A549 (cell line): ENCODE measurements around the gene ARPP21. TPM values are rescaled to one million over a fixed set of nuclear protein-coding genes. Genes with fewer than 3 reads are reported as not detected.

ENCODE experiments used
- ATAC-seq, 2 experiments: fragments of 200-7000 bp in 1 of 2; fragments of >200 bp in 1 of 2; cut with Nextera tagmentation in 1 of 2; cut with Tn5 transposase in 1 of 2; 3 replicates each; pipeline versions ENCODE4 v1.8.0 to v1.9.1; 2018 to 2020; ENCODE audit warnings: mild to moderate bottlenecking in 1 of 2, moderate library complexity in 1 of 2
- CTCF ChIA-PET: fragments of 300-600 bp; sonication (Branson Sonifier 250); formaldehyde crosslinking; extraction: SDS; loops from one replicate; lab custom pipeline; 2021; ENCODE audit warnings: antibody characterized with exemption, inconsistent platforms; lab: Yijun Ruan, JAX
- POLR2A ChIA-PET: fragments of 350-600 bp; formaldehyde crosslinking; extraction: SDS; loops from one replicate; lab custom pipeline; 2021; ENCODE audit warnings: antibody characterized with exemption, inconsistent platforms; lab: Yijun Ruan, JAX
- DNase-seq, 2 experiments: peaks; one replicate each; pipeline versions ENCODE4 v3.0.0 to v3.0.0-alpha.2; 2011 to 2016; ENCODE audit warnings: low read depth in 1 of 2, low spot score in 1 of 2
- FAIRE-seq: peaks from 2 replicates; lab custom pipeline; 2011; peaks lifted over from hg19 to GRCh38; lab: Jason Lieb, UNC
- H3K27ac ChIP-seq, 2 experiments: fragments of >200 bp; sonication (Bioruptor Twin); formaldehyde crosslinking; 3 replicates each; pipeline ENCODE4 v1.5.1; 2016 to 2017
- H3K4me1 ChIP-seq: fragments of >200 bp; sonication (Bioruptor Twin); formaldehyde crosslinking; 3 replicates; pipeline ENCODE4 v1.6.1; 2016
- H3K4me2 ChIP-seq: fragments of >200 bp; sonication (Bioruptor Twin); formaldehyde crosslinking; 3 replicates; pipeline ENCODE4 v1.6.1; 2016
- H3K4me3 ChIP-seq: fragments of >200 bp; sonication (Bioruptor Twin); formaldehyde crosslinking; 3 replicates; pipeline ENCODE4 v1.5.1; 2016
- H3K9me3 ChIP-seq: fragments of >200 bp; sonication (Bioruptor Twin); formaldehyde crosslinking; 3 replicates; pipeline ENCODE4 v1.6.1; 2016
- ATOH8 ChIP-seq: fragments of 250-450 bp; sonication (Bioruptor Pico); IDR thresholded peaks from 2 replicates; pipeline ENCODE4 v1.5.0; 2020; ENCODE audit warnings: low read depth, mild to moderate bottlenecking, moderate library complexity
- EHMT2 ChIP-seq: fragments of 200-600 bp; sonication (generic); IDR thresholded peaks from 2 replicates; pipeline ENCODE4 v1.6.1; 2016; ENCODE audit warnings: antibody characterized with exemption, low read depth, mild to moderate bottlenecking, moderate library complexity
- EP300 ChIP-seq, 2 experiments: fragments of >200 bp; sonication (Bioruptor Twin); formaldehyde crosslinking; IDR thresholded peaks; 2 replicates in 1 of 2; 3 replicates in 1 of 2; pipeline ENCODE4 v1.6.1; 2016 to 2017
- ESRRA ChIP-seq: fragments of 150-350 bp; IDR thresholded peaks from 2 replicates; pipeline ENCODE4 v1.6.1; 2014; ENCODE audit warnings: mild to moderate bottlenecking, low read length, borderline replicate concordance
- HEYL ChIP-seq: fragments of 250-450 bp; sonication (Bioruptor Pico); IDR thresholded peaks from 2 replicates; pipeline ENCODE4 v1.8.0; 2021; ENCODE audit warnings: mild to moderate bottlenecking, moderate library complexity
- HOXB5 ChIP-seq: fragments of 250-450 bp; sonication (Bioruptor Pico); IDR thresholded peaks from 2 replicates; pipeline ENCODE4 v1.5.0; 2020; ENCODE audit warnings: mild to moderate bottlenecking, moderate library complexity
- JUN ChIP-seq, 2 experiments: fragments of >200 bp; sonication (Bioruptor Twin); formaldehyde crosslinking; IDR thresholded peaks; 2 replicates in 1 of 2; 3 replicates in 1 of 2; pipeline ENCODE4 v1.6.1; 2016 to 2017
- KDM5A ChIP-seq: fragments of 200-600 bp; sonication (generic); IDR thresholded peaks from 2 replicates; pipeline ENCODE4 v1.6.1; 2016; ENCODE audit warnings: antibody characterized with exemption, mild to moderate bottlenecking
- NPAS2 ChIP-seq: fragments of 250-450 bp; sonication (Bioruptor Pico); IDR thresholded peaks from 2 replicates; pipeline ENCODE4 v1.8.0; 2022; ENCODE audit warnings: mild to moderate bottlenecking, moderate library complexity, borderline replicate concordance
- NR3C1 ChIP-seq: fragments of >200 bp; sonication (Bioruptor Twin); formaldehyde crosslinking; IDR thresholded peaks from 3 replicates; pipeline ENCODE4 v1.6.1; 2017
- RFX5 ChIP-seq: fragments of 450-650 bp; IDR thresholded peaks from 2 replicates; pipeline ENCODE4 v1.7.1; 2014; ENCODE audit warnings: antibody characterized with exemption, mild to moderate bottlenecking, moderate library complexity
- ZC3H11A ChIP-seq: fragments of 450-650 bp; IDR thresholded peaks from 2 replicates; pipeline ENCODE4 v1.6.1; 2014; ENCODE audit warnings: antibody characterized with exemption, mild to moderate bottlenecking
- WGBS: methylation state at CpG from one replicate; pipeline ENCODE4 v1.1.6; 2017; ENCODE audit errors: missing lambda C conversion rate; 5-methylcytosine and 5-hydroxymethylcytosine counted together
- polyA plus RNA-seq, 4 experiments: library from polyadenylated mRNA; depleted of rRNA in 3 of 4; stranded (reverse); fragments of >200 nt; fragmentation: RNase III in 1 of 4; extraction: RNeasy Plus Mini Kit Qiagen cat#74134 plus additional on column Dnase treatment in 1 of 4; gene quantifications; 2 replicates in 3 of 4; 3 replicates in 1 of 4; pipeline ENCODE4 v1.2.3, GENCODE V29; 2011 to 2017
- TF ChIP-seq, protein P1 (sequence below): IDR thresholded peaks from 2 replicates; pipeline ENCODE4 v1.6.1; 2012
- TF ChIP-seq, protein P2 (sequence below): fragments of >200 bp; sonication (Bioruptor Twin); formaldehyde crosslinking; IDR thresholded peaks from 3 replicates; pipeline ENCODE4 v1.5.1; 2016
- TF ChIP-seq, protein P3 (sequence below): fragments of 450-650 bp; IDR thresholded peaks from 2 replicates; pipeline ENCODE4 v1.6.1; 2014; ENCODE audit warnings: antibody characterized with exemption

The ARPP21 gene
- polyA plus RNA-seq, 2 of the 4 experiments (the other 2 are of a cell fraction): 0.03 TPM; not detected in 1

GRCh38 chr3:35760146-35760545 is 120.8 kb downstream of the ARPP21 start (continued):
- TF ChIP-seq, protein P1, sequence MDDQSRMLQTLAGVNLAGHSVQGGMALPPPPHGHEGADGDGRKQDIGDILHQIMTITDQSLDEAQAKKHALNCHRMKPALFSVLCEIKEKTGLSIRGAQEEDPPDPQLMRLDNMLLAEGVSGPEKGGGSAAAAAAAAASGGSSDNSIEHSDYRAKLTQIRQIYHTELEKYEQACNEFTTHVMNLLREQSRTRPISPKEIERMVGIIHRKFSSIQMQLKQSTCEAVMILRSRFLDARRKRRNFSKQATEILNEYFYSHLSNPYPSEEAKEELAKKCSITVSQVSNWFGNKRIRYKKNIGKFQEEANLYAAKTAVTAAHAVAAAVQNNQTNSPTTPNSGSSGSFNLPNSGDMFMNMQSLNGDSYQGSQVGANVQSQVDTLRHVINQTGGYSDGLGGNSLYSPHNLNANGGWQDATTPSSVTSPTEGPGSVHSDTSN: no peak
- TF ChIP-seq, protein P2, sequence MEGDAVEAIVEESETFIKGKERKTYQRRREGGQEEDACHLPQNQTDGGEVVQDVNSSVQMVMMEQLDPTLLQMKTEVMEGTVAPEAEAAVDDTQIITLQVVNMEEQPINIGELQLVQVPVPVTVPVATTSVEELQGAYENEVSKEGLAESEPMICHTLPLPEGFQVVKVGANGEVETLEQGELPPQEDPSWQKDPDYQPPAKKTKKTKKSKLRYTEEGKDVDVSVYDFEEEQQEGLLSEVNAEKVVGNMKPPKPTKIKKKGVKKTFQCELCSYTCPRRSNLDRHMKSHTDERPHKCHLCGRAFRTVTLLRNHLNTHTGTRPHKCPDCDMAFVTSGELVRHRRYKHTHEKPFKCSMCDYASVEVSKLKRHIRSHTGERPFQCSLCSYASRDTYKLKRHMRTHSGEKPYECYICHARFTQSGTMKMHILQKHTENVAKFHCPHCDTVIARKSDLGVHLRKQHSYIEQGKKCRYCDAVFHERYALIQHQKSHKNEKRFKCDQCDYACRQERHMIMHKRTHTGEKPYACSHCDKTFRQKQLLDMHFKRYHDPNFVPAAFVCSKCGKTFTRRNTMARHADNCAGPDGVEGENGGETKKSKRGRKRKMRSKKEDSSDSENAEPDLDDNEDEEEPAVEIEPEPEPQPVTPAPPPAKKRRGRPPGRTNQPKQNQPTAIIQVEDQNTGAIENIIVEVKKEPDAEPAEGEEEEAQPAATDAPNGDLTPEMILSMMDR: no peak
- no peak for TF ChIP-seq ESRRA
- TF ChIP-seq ZC3H11A: no peak
- TF ChIP-seq, protein P3, sequence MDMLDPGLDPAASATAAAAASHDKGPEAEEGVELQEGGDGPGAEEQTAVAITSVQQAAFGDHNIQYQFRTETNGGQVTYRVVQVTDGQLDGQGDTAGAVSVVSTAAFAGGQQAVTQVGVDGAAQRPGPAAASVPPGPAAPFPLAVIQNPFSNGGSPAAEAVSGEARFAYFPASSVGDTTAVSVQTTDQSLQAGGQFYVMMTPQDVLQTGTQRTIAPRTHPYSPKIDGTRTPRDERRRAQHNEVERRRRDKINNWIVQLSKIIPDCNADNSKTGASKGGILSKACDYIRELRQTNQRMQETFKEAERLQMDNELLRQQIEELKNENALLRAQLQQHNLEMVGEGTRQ: no peak
- no peak for TF ChIP-seq EP300 (IDR thresholded peaks at IDR 0.05)

GRCh38 chr3:35761311-35761710 is 122.0 kb downstream of the ARPP21 start:
- H3K9me3 ChIP-seq: no peaks in the 10 kb centered on the region
- FAIRE-seq (no peak), ATAC-seq (no peak), DNase-seq (no peak)
- no peak overlapping the region for H3K4me2 ChIP-seq
- no peak overlapping the region for H3K27ac ChIP-seq
- H3K4me1 ChIP-seq: no peaks in the 10 kb centered on the region
- CTCF ChIA-PET: no interaction called here
- POLR2A ChIA-PET: no interaction called here
- no peak for TF ChIP-seq NR3C1
- TF ChIP-seq KDM5A: no peak
- TF ChIP-seq HEYL (CRISPR knock-in tag): no peak
- TF ChIP-seq RFX5: no peak
- TF ChIP-seq ATOH8 (CRISPR knock-in tag): no peak
- TF ChIP-seq, protein P1: no peak
- no peak for TF ChIP-seq EHMT2
- no peak for TF ChIP-seq JUN (IDR thresholded peaks at IDR 0.05)
- TF ChIP-seq, all 56 proteins: peak for 0
- no peak overlapping the region for H3K4me3 ChIP-seq
- WGBS: 65% methylated on average over 1 of the region's 1 CpG

DNA sequence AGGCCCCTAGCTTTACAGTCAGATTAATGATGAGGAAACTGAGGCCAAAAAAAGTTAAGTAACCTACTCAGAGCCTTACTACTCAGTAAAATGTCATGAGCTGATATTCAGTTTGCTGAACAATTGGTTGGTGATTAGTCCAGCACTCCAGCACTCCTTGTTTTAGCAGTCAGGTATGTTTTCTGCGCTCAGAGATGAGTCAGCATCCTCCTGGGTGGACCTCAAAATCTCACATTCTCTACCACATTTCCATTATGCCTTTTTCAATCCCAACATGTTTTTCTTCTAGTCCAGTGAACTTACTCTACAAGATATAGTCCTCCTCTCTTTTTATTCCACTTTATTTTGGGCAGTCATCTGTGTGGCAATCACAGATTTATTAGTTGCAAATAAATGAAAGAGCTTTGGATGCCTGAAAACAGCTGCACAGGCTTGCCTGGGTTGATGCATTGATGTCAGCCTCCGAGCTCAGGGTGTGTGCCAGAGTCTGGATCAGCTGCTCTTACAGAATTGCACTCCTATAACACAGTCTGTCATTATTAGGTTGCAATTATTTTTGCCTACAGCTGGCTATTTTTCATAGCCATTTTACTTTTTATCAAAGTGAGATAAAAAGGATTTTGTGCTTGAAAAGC is 133.2 kb downstream of the ARPP21 start:
- ATAC-seq (no peak), DNase-seq (no peak), FAIRE-seq (no peak)
- TF ChIP-seq HOXB5 (CRISPR knock-in tag): no peak
- TF ChIP-seq NPAS2 (CRISPR knock-in tag): no peak
- Histone ChIP-seq H3K9me3 (no peaks in the 10 kb centered on the region), H3K27ac (no peak overlapping the region), H3K4me3 (no peak overlapping the region), H3K4me1 (peaks cover 8% of the 10 kb centered on the region; the same call in 1 of the 3 replicates), H3K4me2 (no peak overlapping the region)
- POLR2A ChIA-PET: no interaction called here
- WGBS: 51% methylated on average over 2 of the region's 2 CpGs
- CTCF ChIA-PET: interaction anchor here (1.9 kb wide), 1 partner anchor 136 kb away, joined by 6 read pairs; no protein-coding TSS in a partner anchor
